VCaP (cell line): ENCODE data around the gene SERTAD1.
A peak's percentile ranks its signal among the peaks of the same experiment; 100 is the strongest.
"Not testable (repeated sequence)": the region's sequence is repeated elsewhere in the genome, so short reads cannot be mapped to it uniquely, and the experiment has no call there.

Source experiments
- H3K27ac ChIP-seq: fragments of 450-650 bp; 2 replicates; pipeline ENCODE4 v1.5.1; 2017
- TF ChIP-seq, protein P1 (sequence below): fragments of 450-650 bp; conservative IDR thresholded peaks from 2 replicates; pipeline ENCODE4 v1.5.1; 2017; ENCODE audit warnings: mild to moderate bottlenecking, moderate library complexity

The SERTAD1 gene

DNA sequence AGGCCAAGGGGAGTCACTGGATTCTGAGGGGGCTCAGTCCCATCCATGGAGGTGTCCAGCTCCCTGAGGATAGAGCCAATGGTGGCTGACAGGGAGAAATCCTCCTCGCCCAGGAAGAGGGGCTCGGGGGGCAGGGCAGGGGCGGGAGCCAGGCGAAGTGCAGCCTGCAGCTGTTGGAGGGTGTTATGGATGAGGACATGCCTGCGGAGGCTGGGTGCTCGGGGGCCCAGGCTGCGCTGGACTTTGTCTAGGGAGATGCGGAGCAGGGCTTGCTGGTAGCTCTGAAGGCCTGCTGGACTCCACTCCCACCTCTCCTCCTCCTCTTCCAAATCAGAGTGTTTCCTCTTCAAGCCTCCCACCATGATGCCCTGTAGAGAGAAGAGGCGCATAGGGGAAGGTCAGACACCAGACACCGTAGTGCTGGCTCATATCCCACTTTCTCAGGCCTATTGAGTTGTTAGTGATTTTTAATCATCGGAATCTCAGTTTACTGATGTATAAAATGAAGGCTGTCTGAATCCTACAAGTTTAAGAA, 16.0 kb upstream of the SERTAD1 start:
- TF ChIP-seq, protein P1, sequence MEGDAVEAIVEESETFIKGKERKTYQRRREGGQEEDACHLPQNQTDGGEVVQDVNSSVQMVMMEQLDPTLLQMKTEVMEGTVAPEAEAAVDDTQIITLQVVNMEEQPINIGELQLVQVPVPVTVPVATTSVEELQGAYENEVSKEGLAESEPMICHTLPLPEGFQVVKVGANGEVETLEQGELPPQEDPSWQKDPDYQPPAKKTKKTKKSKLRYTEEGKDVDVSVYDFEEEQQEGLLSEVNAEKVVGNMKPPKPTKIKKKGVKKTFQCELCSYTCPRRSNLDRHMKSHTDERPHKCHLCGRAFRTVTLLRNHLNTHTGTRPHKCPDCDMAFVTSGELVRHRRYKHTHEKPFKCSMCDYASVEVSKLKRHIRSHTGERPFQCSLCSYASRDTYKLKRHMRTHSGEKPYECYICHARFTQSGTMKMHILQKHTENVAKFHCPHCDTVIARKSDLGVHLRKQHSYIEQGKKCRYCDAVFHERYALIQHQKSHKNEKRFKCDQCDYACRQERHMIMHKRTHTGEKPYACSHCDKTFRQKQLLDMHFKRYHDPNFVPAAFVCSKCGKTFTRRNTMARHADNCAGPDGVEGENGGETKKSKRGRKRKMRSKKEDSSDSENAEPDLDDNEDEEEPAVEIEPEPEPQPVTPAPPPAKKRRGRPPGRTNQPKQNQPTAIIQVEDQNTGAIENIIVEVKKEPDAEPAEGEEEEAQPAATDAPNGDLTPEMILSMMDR, result no peak
- peak overlapping the region; percentile 94; the same call in 1 of the 2 replicates for H3K27ac ChIP-seq

DNA sequence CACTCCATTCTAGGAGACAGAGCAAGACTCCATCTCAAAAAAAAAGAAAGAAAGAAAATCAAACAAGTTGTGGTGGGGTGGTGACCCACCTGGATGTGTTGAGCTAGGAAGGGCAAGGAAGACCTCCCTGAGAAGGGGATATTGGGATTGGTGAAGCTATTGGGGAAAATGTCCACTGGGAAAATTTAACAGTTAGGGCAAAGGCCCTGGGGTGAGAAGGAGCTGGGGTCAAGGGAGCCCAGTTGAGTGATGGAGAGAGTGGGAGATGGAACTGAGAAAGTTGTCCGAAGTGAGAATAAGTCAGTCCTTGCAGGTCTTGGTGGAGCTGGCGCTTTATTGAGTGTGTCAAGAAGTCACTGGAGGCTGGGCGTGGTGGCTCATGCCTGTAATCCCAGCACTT, 12.5 kb upstream of the SERTAD1 start:
- no peak overlapping the region for H3K27ac ChIP-seq
- TF ChIP-seq, protein P1, result no peak

DNA sequence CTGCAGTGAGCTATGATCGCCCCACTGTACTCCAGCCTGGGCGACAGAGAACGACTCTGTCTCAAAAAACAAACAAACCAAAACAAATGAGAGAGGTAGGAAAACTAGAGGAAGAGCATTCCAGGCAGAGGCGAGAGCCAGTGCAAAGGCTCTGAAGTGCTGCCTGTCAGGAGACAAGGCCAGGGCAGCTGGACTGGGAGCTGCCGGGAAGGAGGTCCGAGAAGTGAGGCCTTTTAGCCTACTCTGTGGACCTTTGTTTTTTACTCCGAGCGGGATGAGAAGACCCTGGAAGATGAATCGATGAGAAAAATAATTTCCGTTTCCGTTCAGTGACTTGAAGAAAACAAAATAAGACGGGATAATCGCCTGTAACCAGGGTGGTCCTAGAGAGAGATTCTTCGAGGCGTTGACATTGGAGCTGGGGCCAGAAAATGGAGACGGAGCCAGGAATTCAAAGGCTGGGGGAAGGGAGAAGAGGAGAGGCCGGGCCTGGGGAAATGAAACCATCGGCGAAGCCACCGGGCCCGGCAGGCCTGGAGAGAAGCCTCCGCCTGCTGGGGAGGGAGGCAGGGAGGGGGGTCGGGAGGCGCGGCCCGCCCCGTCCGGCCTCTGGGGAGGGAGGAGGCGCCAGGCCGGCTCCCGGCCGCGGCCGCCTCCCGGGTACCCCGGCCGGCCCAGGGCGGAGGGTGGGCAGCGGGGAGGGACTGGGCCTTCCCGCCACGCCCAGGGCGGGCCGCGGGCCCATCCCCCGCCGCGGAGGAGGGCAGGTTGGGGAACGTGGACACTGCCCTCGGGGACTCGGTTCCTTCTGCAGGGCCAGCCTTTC, 7.8 kb upstream of the SERTAD1 start:
- peak overlapping the region; percentile 99 for H3K27ac ChIP-seq

DNA sequence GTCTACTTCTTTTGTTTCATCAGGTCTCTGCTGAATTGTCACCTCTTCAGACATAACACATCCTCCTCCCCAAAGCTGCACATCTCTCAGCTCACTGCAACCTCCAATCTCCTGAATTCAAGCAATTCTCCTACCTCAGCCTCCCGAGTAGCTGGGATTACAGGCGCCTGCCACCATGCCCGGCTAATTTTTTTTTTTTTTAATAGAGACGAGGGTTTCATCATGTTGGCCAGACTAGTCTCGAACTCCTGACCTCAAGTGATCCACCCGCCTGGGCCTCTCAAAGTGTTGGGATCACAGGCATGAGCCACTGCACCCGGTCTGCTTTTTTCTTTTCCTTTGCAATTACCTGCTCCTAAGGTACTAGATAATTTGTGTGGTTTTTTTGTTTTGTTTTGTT, 7.0 kb upstream of the SERTAD1 start:
- peak overlapping the region; percentile 99 for H3K27ac ChIP-seq

More for the DNA sequence above, 7.8 kb upstream of the SERTAD1 start:
- TF ChIP-seq, protein P1, result no peak

DNA sequence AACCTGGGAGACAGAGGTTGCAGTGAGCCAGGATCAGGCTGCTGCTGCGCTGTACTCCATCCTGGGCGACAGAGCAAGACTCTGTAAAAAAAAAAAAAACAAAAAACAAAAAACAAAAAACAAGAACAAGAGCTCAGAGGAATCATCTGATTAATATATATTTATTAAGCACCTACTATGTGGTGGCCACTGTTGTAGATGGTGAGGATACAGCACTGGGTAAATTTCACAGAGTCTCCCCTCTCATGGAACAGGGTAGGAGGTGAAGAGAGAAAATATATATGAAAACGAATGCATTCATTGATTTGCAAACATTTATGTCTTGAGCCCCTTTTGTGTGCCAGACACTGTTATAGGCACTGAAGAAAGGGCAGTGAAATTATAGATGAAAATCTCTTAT, 5.9 kb upstream of the SERTAD1 start:
- H3K27ac ChIP-seq, result peak overlapping the region; percentile 99
- TF ChIP-seq, protein P1, result no peak

DNA sequence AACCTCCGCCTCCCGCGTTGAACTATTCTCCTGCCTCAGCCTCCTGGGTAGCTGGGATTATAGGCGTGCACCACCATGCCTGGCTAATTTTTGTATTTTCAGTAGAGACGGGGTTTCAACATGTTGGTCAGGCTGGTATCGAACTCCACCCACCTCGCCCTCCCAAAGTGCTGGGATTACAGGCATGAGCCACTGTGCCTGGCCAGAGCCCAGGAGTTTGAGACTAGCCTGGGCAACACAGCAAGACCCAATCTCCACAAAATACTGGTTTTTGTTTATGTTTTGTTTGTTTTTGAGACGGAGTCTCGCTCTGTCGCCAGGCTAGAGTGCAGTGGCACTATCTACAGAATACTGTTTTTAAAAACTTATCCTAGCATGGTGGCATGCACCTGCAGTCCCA, 4.5 kb upstream of the SERTAD1 start:
- H3K27ac ChIP-seq, result not testable (repeated sequence)

DNA sequence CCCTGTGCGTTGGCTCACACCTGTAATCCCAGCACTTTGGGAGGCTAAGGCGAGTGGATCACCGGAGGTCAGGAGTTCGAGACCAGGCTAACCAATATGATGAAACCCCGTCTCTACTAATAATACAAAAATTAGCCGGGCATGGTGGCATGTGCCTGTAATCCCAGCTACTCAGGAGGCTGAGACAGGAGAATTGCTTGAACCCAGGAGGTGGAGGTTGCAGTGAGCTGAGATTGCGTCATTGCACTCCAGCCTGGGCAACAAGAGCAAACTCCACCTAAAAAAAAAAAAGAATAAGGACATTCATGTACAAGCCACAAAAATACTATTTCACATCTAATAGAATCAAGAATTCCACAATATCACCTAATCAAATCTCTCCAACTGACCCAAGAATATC, 2.4 kb upstream of the SERTAD1 start:
- not testable (repeated sequence) for H3K27ac ChIP-seq

DNA sequence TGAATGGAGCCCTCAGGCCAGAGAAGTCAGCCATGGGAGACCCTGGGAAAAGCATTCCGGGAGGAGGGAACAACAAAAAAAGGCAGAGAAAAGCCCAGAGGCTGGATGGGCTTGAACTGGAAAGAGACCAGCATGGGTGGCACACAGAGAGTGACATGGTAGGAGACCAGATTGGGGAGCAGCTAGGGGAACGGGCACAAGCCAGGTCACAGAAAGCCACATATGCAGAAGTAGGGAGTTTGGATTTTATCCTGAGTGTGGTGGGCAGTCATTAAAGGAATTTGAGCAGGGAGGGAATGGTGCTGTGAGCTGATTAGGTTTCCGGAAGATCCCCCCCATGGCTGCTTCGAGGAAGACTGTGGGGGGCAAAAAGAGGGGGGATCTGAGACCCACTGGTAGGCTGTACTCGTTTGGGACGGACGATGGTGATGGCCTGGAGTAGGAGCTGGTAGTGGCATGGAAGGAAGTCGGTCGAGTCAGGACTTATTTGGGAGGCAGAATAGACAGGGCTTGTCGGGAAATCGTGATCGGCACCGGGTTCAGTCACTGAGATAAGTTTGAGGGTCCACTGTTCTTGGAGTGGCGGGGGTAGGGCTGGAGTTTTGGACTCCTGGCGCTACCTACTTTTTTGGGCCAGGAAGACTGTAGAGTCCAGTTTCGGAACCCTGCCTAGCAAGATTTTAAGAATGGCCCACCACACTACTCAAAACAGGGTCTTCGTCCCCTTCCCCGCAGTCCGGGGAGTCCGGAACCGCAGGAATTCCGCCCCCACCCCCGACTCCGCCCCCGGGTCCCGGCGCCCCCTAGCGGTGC, 949 bp downstream of the SERTAD1 start:
- TF ChIP-seq, protein P1, result no peak
- peak overlapping the region; percentile 85 for H3K27ac ChIP-seq

DNA sequence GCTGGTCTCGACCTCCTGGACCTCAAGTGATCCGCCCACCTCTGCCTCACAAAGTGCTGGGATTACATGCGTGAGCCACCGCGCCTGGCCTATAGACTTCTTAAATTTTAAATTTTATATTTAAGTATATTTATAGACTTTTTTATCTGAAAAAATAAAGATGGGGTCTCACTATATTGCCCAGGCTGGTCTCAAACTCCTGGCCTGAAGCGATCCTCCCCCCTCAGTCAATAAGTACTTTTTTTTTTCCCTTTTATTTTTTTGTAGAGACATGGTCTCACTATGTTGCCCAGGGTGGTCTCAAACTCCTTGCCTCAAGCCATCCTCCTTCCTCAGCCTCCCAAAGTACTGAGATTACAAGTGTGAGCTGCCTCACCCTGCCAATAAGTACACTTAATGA, 1.9 kb downstream of the SERTAD1 start:
- H3K27ac ChIP-seq, result no peak overlapping the region; the same call in 1 of the 2 replicates
- TF ChIP-seq, protein P1, result no peak
